Smooth muscle cell (in vitro differentiated cells): ENCODE results near the gene SAFB2. TPM values are rescaled to one million over a fixed set of nuclear protein-coding genes. Genes with fewer than 3 reads are reported as not detected.

Source experiments
- DNase-seq: peaks from one replicate; lab custom pipeline; 2025; ENCODE audit not compliant: unreplicated experiment; lab: John Stamatoyannopoulos, UW
- H2AFZ ChIP-seq: fragments of 200-600 bp; sonication (generic); 2 replicates; pipeline ENCODE4 v1.6.0; 2016; ENCODE audit warnings: antibody characterized with exemption, low read depth, mild to moderate bottlenecking
- H3F3A ChIP-seq: fragments of 200-600 bp; sonication (generic); 2 replicates; pipeline ENCODE4 v1.6.0; 2017; ENCODE audit warnings: antibody characterized with exemption, low read depth
- H3K27ac ChIP-seq: fragments of 200-600 bp; sonication (generic); 2 replicates; pipeline ENCODE4 v1.5.1; 2016; ENCODE audit warnings: low read depth, mild to moderate bottlenecking
- H3K27me3 ChIP-seq: fragments of 200-600 bp; sonication (generic); 2 replicates; pipeline ENCODE4 v1.6.1; 2016; ENCODE audit warnings: low read depth, mild to moderate bottlenecking
- H3K36me3 ChIP-seq: fragments of 200-600 bp; sonication (generic); 2 replicates; pipeline ENCODE4 v1.5.1; 2016; ENCODE audit warnings: low read depth
- H3K4me1 ChIP-seq: fragments of 200-600 bp; sonication (generic); 2 replicates; pipeline ENCODE4 v1.5.1; 2016; ENCODE audit warnings: low read depth
- H3K4me2 ChIP-seq: fragments of 200-600 bp; sonication (generic); 2 replicates; pipeline ENCODE4 v1.6.0; 2016; ENCODE audit warnings: mild to moderate bottlenecking
- H3K4me3 ChIP-seq: fragments of 200-600 bp; sonication (generic); 2 replicates; pipeline ENCODE4 v1.5.1; 2016; ENCODE audit warnings: mild to moderate bottlenecking
- H3K79me2 ChIP-seq: fragments of 200-600 bp; sonication (generic); 2 replicates; pipeline ENCODE4 v1.6.0; 2016; ENCODE audit warnings: low read depth, mild to moderate bottlenecking
- H3K9ac ChIP-seq: fragments of 200-600 bp; sonication (generic); 2 replicates; pipeline ENCODE4 v1.6.0; 2016; ENCODE audit warnings: low read depth
- H3K9me3 ChIP-seq: fragments of 200-600 bp; sonication (generic); replicated peaks from 2 replicates; pipeline ENCODE4 v1.5.1; 2016; ENCODE audit warnings: low read depth
- H4K20me1 ChIP-seq: fragments of 200-600 bp; sonication (generic); 2 replicates; pipeline ENCODE4 v1.6.0; 2016; ENCODE audit warnings: low read depth
- WGBS: methylation state at CpG from one replicate; pipeline ENCODE4 v1.1.7; 2016; ENCODE audit warnings: low lambda C conversion rate; 5-methylcytosine and 5-hydroxymethylcytosine counted together
- polyA plus RNA-seq: library from polyadenylated mRNA; unstranded; fragments of >200 nt; fragmentation: Nextera tagmentation; extraction: Ambion mirVana; gene quantifications from 2 replicates; pipeline ENCODE4 v1.2.1, GENCODE V29; 2016
- total RNA-seq: library from RNA; depleted of rRNA; stranded (reverse); fragments of >200 nt; gene quantifications from 2 replicates; pipeline ENCODE4 v1.2.3, GENCODE V29; 2014
- TF ChIP-seq, protein P1 (sequence below): fragments of 200-600 bp; sonication (generic); IDR thresholded peaks from 2 replicates; pipeline ENCODE4 v1.5.1; 2017; ENCODE audit warnings: borderline replicate concordance, mild to moderate bottlenecking, antibody characterized with exemption; ENCODE audit not compliant: insufficient read depth, poor library complexity, severe bottlenecking

Gene SAFB2
- total and polyA plus RNA-seq, 2 experiments from 2014 or later: 28.9 to 44.9 TPM

DNA sequence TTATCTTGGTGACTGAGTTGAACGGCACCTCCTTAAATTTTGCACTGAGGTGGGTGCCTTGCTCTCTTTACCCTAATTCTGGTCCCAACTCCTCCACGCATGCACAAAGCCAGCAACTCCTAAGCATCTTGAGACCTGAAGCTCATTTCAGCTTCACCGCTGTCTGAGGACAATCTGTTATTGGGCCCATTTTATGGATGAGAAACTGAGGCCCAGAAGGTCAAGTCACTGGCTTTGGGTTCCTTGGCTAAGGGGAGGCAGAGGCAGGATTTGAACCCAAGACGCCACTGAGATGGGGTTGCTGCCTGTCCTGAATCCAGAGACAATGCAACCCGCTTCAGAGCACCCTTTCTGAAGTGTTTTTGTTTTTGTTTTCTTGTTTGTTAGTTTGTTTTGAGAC, 77.5 kb downstream of the SAFB2 start:
- H3K36me3 ChIP-seq: no peaks in the 10 kb centered on the region
- H3F3A ChIP-seq: no peaks in the 10 kb centered on the region
- TF ChIP-seq, protein P1, sequence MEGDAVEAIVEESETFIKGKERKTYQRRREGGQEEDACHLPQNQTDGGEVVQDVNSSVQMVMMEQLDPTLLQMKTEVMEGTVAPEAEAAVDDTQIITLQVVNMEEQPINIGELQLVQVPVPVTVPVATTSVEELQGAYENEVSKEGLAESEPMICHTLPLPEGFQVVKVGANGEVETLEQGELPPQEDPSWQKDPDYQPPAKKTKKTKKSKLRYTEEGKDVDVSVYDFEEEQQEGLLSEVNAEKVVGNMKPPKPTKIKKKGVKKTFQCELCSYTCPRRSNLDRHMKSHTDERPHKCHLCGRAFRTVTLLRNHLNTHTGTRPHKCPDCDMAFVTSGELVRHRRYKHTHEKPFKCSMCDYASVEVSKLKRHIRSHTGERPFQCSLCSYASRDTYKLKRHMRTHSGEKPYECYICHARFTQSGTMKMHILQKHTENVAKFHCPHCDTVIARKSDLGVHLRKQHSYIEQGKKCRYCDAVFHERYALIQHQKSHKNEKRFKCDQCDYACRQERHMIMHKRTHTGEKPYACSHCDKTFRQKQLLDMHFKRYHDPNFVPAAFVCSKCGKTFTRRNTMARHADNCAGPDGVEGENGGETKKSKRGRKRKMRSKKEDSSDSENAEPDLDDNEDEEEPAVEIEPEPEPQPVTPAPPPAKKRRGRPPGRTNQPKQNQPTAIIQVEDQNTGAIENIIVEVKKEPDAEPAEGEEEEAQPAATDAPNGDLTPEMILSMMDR: no peak
- H3K9ac ChIP-seq: no peak overlapping the region
- H3K27ac ChIP-seq: no peak overlapping the region
- WGBS: 95% methylated on average over 5 of the region's 5 CpGs
- no peaks in the 10 kb centered on the region for H3K27me3 ChIP-seq
- H3K4me1 ChIP-seq: no peaks in the 10 kb centered on the region
- no peak overlapping the region for H3K4me3 ChIP-seq
- H2AFZ ChIP-seq: no peak overlapping the region
- no peak overlapping the region for H3K4me2 ChIP-seq
- no peaks in the 10 kb centered on the region for H3K9me3 ChIP-seq
- no peak for DNase-seq
- H4K20me1 ChIP-seq: no peaks in the 10 kb centered on the region
- H3K79me2 ChIP-seq: no peaks in the 10 kb centered on the region

DNA sequence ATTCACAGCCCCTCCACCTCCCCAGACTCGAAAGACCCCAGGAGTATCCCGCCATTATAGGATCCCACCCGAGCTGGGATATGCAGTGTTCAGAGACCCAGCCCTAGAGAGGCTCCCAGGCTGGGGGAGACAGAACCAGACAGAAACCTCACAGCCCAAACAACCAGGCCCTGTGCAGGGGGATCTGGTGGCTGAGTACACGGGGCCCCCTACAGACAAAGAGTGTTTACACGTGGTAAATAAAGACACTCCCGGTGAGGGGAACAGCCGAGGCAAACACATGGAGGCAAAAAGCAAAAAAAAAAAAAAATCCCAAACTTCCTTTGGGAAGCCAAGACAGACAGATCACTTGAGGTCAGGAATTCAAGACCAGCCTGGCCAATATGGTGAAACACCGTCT, 79.9 kb downstream of the SAFB2 start:
- H4K20me1 ChIP-seq: no peaks in the 10 kb centered on the region
- H3K9me3 ChIP-seq: no peaks in the 10 kb centered on the region
- H3K9ac ChIP-seq: no peak overlapping the region
- no peak overlapping the region for H3K4me2 ChIP-seq
- no peaks in the 10 kb centered on the region for H3K36me3 ChIP-seq
- H3K27ac ChIP-seq: no peak overlapping the region
- 56% methylated on average over 8 of the region's 8 CpGs for WGBS
- TF ChIP-seq, protein P1: no peak
- no peaks in the 10 kb centered on the region for H3K4me1 ChIP-seq
- no peak for DNase-seq
- H3F3A ChIP-seq: no peaks in the 10 kb centered on the region
- H3K27me3 ChIP-seq: no peaks in the 10 kb centered on the region
- H3K79me2 ChIP-seq: no peaks in the 10 kb centered on the region
- no peak overlapping the region for H2AFZ ChIP-seq
- H3K4me3 ChIP-seq: no peak overlapping the region

DNA sequence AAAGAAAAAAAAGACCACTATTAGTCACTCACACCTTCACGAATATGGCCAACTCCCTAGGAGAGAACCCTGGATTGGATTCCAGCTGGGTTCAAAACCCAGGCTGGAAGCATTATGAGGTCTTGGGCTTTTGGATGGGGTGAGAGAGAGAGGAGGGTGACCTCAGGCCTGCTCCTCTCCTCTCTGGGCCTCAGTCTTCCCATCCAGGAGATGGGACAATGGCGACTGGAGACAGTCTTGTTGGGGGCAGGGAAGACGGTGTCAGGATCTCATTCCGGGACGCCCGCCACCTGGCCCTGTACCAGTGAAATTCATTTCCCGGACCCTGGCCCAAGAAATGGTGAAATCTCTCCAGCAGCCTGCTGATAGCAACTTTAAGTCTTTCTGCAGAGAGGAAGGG, 81.1 kb downstream of the SAFB2 start:
- H3K4me1 ChIP-seq: peaks cover 4% of the 10 kb centered on the region
- TF ChIP-seq, protein P1: no peak
- WGBS: 93% methylated on average over 7 of the region's 7 CpGs

DNA sequence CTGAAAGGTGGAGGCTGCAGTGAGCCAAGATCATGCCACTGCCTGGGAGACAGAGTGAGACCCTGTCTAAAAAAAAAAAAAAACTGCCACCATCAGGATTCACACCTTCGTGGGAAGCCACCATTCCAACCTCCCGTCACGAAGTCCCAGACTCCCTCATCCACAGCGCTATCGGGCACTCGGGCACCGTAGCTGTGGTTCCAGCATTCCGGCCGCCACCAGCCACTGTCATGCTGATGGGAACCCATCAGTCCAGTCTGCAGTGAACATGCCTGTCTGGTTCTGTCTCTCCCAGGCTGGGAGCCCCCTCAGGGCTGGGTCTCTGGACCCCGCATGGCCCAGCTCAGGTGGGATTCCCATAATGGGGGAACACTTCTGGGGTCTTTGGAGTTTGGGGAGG, 82.4 kb downstream of the SAFB2 start:
- TF ChIP-seq, protein P1: no peak
- Histone ChIP-seq H3K27ac (no peak overlapping the region), H3K27me3 (no peaks in the 10 kb centered on the region), H3F3A (no peaks in the 10 kb centered on the region), H3K4me3 (no peak overlapping the region), H3K4me1 (peaks cover 4% of the 10 kb centered on the region), H3K4me2 (no peak overlapping the region), H3K9me3 (no peaks in the 10 kb centered on the region), H3K36me3 (no peaks in the 10 kb centered on the region), H3K79me2 (no peaks in the 10 kb centered on the region), H2AFZ (no peak overlapping the region), H4K20me1 (no peaks in the 10 kb centered on the region), H3K9ac (no peak overlapping the region)
- 92% methylated on average over 10 of the region's 10 CpGs for WGBS
- DNase-seq: no peak

More for the DNA sequence above, 81.1 kb downstream of the SAFB2 start:
- no peaks in the 10 kb centered on the region for H3K9me3 ChIP-seq
- no peaks in the 10 kb centered on the region for H3K79me2 ChIP-seq
- H4K20me1 ChIP-seq: no peaks in the 10 kb centered on the region
- H3K36me3 ChIP-seq: no peaks in the 10 kb centered on the region
- no peak for DNase-seq
- H2AFZ ChIP-seq: no peak overlapping the region
- no peaks in the 10 kb centered on the region for H3K27me3 ChIP-seq
- no peak overlapping the region for H3K4me3 ChIP-seq
- no peak overlapping the region for H3K27ac ChIP-seq
- H3F3A ChIP-seq: no peaks in the 10 kb centered on the region
- H3K9ac ChIP-seq: no peak overlapping the region
- H3K4me2 ChIP-seq: no peak overlapping the region
